GM12878 (cell line): Measurements from ENCODE around the gene PRDM16. TPM values are rescaled to one million over a fixed set of nuclear protein-coding genes. Genes with fewer than 3 reads are reported as not detected.

ENCODE experiments used
- ATAC-seq: fragments of 200-7000 bp; cut with Tn5 transposase; 3 replicates; pipeline ENCODE4 v1.9.1; 2020; ENCODE audit warnings: mild to moderate bottlenecking, moderate library complexity
- BruUV-seq: library from RNA; stranded (reverse); fragments of 400-500 nt; replicated peaks from 2 replicates; lab custom pipeline; 2021; lab: Mats Ljungman, UMichigan
- CTCF ChIA-PET: fragments of 300-600 bp; sonication (Branson Sonifier 250); formaldehyde crosslinking; extraction: SDS; loops from one replicate; lab custom pipeline; 2021; ENCODE audit warnings: inconsistent platforms; lab: Yijun Ruan, JAX
- POLR2A ChIA-PET: fragments of 350-600 bp; formaldehyde crosslinking; extraction: SDS; loops from one replicate; lab custom pipeline; 2021; ENCODE audit warnings: inconsistent platforms; lab: Charles Lee
- RAD21 ChIA-PET: fragments of 300-600 bp; sonication (Branson Sonifier 250); formaldehyde crosslinking; loops from one replicate; lab custom pipeline; 2023; ENCODE audit warnings: antibody characterized with exemption; ENCODE audit not compliant: unreplicated experiment; lab: Charles Lee
- SMC1A ChIA-PET: fragments of 300-600 bp; sonication (Branson Sonifier 250); formaldehyde crosslinking; loops from one replicate; lab custom pipeline; 2023; ENCODE audit not compliant: unreplicated experiment, uncharacterized antibody; lab: Charles Lee
- DNase-seq: peaks from one replicate; pipeline ENCODE4 v3.0.0-alpha.2; 2011; ENCODE audit warnings: low read depth, low spot score
- FAIRE-seq: peaks from 3 replicates; lab custom pipeline; 2011; peaks lifted over from hg19 to GRCh38; lab: Jason Lieb, UNC
- H2AFZ ChIP-seq: 2 replicates; pipeline ENCODE4 v1.6.0; 2011; ENCODE audit warnings: low read depth, low read length, control low read depth; ENCODE audit not compliant: control insufficient read depth
- H3K27ac ChIP-seq: 2 replicates; pipeline ENCODE4 v1.5.1; 2011; ENCODE audit warnings: control low read depth; ENCODE audit not compliant: control insufficient read depth, insufficient read depth
- H3K27me3 ChIP-seq, 2 experiments: replicated peaks in 1 of 2; 2 replicates each; pipeline versions ENCODE4 v1.6.0 to v1.6.1; 2011; ENCODE audit warnings: low read length in 1 of 2; ENCODE audit not compliant: control insufficient read depth in 2 of 2, insufficient read depth in 2 of 2
- H3K36me3 ChIP-seq, 2 experiments: 2 replicates each; pipeline ENCODE4 v1.5.1; 2011; ENCODE audit warnings: low read length in 1 of 2; ENCODE audit not compliant: control insufficient read depth in 2 of 2, insufficient read depth in 2 of 2
- H3K4me1 ChIP-seq: 2 replicates; pipeline ENCODE4 v1.6.1; 2011; ENCODE audit warnings: mild to moderate bottlenecking, low read length, moderate library complexity, mixed read lengths; ENCODE audit not compliant: control insufficient read depth, insufficient read depth
- H3K4me2 ChIP-seq: 2 replicates; pipeline ENCODE4 v1.6.0; 2011; ENCODE audit warnings: control low read depth; ENCODE audit not compliant: control insufficient read depth, insufficient read depth
- H3K4me3 ChIP-seq: fragments of 200-600 bp; sonication (generic); 2 replicates; pipeline ENCODE4 v1.5.1; 2016
- H3K79me2 ChIP-seq: 2 replicates; pipeline ENCODE4 v1.6.0; 2011; ENCODE audit warnings: low read length; ENCODE audit not compliant: control insufficient read depth, insufficient read depth
- H3K9ac ChIP-seq: 2 replicates; pipeline ENCODE4 v1.8.0; 2011; ENCODE audit warnings: low read length, control low read depth, mixed read lengths; ENCODE audit not compliant: control insufficient read depth, insufficient read depth
- H3K9me3 ChIP-seq: replicated peaks from 3 replicates; pipeline ENCODE4 v1.5.1; 2011; ENCODE audit warnings: mild to moderate bottlenecking, low read length; ENCODE audit not compliant: control insufficient read depth, insufficient read depth
- H4K20me1 ChIP-seq: 2 replicates; pipeline ENCODE4 v1.6.0; 2011; ENCODE audit not compliant: control insufficient read depth, insufficient read depth
- STAT3 ChIP-seq: IDR thresholded peaks from 2 replicates; pipeline ENCODE4 v1.6.1; 2011; ENCODE audit warnings: low read depth, low read length, improper control_type of control experiment
- TCF3 ChIP-seq: IDR thresholded peaks from 2 replicates; pipeline ENCODE4 v1.6.1; 2012; ENCODE audit warnings: low read depth, mild to moderate bottlenecking, low read length, borderline replicate concordance; ENCODE audit not compliant: insufficient read depth
- ZNF207 ChIP-seq: fragments of 450-650 bp; IDR thresholded peaks from 2 replicates; pipeline ENCODE4 v1.6.1; 2014; ENCODE audit warnings: antibody characterized with exemption, mild to moderate bottlenecking, borderline replicate concordance
- WGBS: methylation state at CpG from one replicate; pipeline ENCODE4 v1.1.6; 2016; ENCODE audit warnings: low lambda C conversion rate; ENCODE audit not compliant: insufficient replicate concordance, insufficient coverage; ENCODE audit errors: missing lambda C conversion rate; 5-methylcytosine and 5-hydroxymethylcytosine counted together
- in situ Hi-C: fragments of 300-500 bp; cut with MboI; formaldehyde crosslinking; loops from 9 replicates; pipeline ENCODE4 v1.14.3; 2018; ENCODE audit warnings: mixed read lengths
- intact Hi-C: fragments of 100-400 bp; cut with micrococcal nuclease; formaldehyde crosslinking; loops from one replicate; pipeline ENCODE4 v1.14.2; 2022; ENCODE audit not compliant: unreplicated experiment
- polyA plus RNA-seq, 11 experiments: library from polyadenylated mRNA; depleted of rRNA in 4 of 11; unstranded in 6 of 11; stranded (reverse) in 5 of 11; fragments of >200 nt; fragmentation: Nextera tagmentation in 4 of 11; fragmentation: Illumina TruSeq in 1 of 11; extraction: Ambion mirVana in 4 of 11; extraction: Trizol in 1 of 11; gene quantifications; 1 replicate in 1 of 11; 2 replicates in 10 of 11; pipeline versions ENCODE4 v1.2.1 to v1.2.3, GENCODE V29; 2011 to 2016; ENCODE audit warnings: inconsistent platforms in 2 of 11, missing spikeins in 2 of 11, low read depth in 1 of 11
- total RNA-seq, 4 experiments: library from RNA; depleted of rRNA in 3 of 4; stranded (reverse); fragments of >200 nt in 3 of 4; fragmentation: Illumina TruSeq in 1 of 4; extraction: Trizol in 1 of 4; gene quantifications; 2 replicates each; pipeline versions ENCODE4 v1.2.1 to v1.2.3, GENCODE V29; 2013 to 2021
- TF ChIP-seq, protein P1 (sequence below): fragments of 450-650 bp; IDR thresholded peaks from 2 replicates; pipeline ENCODE4 v1.6.1; 2017; ENCODE audit warnings: mild to moderate bottlenecking, moderate library complexity
- TF ChIP-seq, protein P2 (sequence below): IDR thresholded peaks from 2 replicates; pipeline ENCODE4 v1.6.1; 2011; ENCODE audit warnings: borderline replicate concordance, low read depth, mild to moderate bottlenecking, moderate library complexity, low read length; ENCODE audit not compliant: insufficient read depth, poor library complexity, severe bottlenecking

The PRDM16 gene
- total and polyA plus RNA-seq, 10 of the 15 experiments (the other 5 are each of a cell fraction or from before 2014, with no cell fraction given): 0.03 TPM; not detected in 9

DNA sequence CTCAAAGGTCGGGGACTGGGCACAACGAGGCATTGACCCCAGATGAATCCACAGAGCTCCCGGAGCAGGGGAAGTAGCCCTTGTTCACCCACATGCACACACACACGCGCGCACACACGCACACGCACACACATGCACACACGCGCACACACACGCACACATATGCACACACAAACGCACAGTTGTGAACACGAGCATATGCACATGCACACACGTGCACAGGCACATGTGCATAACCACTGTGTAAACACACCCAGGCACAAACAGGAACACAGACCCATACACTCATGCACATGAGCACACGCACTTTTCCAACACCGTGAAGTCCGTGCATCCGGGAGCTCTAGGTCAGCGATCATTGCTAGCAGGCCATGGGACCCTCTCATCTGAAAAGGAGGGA lies 208.6 kb downstream of the PRDM16 start:
- SMC1A ChIA-PET: no interaction called here
- H4K20me1 ChIP-seq: no peaks in the 10 kb centered on the region; the same call in 1 of the 2 replicates
- CTCF ChIA-PET: no interaction called here
- H3K36me3 ChIP-seq: no peaks in the 10 kb centered on the region
- in situ Hi-C loops: no loop called here
- WGBS: 58% methylated on average over 16 of the region's 19 CpGs
- RAD21 ChIA-PET: no interaction called here
- H2AFZ ChIP-seq: no peak overlapping the region
- no peak overlapping the region for H3K4me3 ChIP-seq
- no TSS peak for BruUV-seq
- POLR2A ChIA-PET: no interaction called here
- ATAC-seq (no peak), DNase-seq (no peak), FAIRE-seq (no peak)
- H3K4me2 ChIP-seq: no peak overlapping the region
- H3K4me1 ChIP-seq: no peaks in the 10 kb centered on the region
- no peak overlapping the region for H3K27ac ChIP-seq
- TF ChIP-seq ZNF207 (no peak), STAT3 (no peak), TCF3 (peak; percentile 78; the same call in 1 of the 2 replicates)
- TF ChIP-seq, protein P1, sequence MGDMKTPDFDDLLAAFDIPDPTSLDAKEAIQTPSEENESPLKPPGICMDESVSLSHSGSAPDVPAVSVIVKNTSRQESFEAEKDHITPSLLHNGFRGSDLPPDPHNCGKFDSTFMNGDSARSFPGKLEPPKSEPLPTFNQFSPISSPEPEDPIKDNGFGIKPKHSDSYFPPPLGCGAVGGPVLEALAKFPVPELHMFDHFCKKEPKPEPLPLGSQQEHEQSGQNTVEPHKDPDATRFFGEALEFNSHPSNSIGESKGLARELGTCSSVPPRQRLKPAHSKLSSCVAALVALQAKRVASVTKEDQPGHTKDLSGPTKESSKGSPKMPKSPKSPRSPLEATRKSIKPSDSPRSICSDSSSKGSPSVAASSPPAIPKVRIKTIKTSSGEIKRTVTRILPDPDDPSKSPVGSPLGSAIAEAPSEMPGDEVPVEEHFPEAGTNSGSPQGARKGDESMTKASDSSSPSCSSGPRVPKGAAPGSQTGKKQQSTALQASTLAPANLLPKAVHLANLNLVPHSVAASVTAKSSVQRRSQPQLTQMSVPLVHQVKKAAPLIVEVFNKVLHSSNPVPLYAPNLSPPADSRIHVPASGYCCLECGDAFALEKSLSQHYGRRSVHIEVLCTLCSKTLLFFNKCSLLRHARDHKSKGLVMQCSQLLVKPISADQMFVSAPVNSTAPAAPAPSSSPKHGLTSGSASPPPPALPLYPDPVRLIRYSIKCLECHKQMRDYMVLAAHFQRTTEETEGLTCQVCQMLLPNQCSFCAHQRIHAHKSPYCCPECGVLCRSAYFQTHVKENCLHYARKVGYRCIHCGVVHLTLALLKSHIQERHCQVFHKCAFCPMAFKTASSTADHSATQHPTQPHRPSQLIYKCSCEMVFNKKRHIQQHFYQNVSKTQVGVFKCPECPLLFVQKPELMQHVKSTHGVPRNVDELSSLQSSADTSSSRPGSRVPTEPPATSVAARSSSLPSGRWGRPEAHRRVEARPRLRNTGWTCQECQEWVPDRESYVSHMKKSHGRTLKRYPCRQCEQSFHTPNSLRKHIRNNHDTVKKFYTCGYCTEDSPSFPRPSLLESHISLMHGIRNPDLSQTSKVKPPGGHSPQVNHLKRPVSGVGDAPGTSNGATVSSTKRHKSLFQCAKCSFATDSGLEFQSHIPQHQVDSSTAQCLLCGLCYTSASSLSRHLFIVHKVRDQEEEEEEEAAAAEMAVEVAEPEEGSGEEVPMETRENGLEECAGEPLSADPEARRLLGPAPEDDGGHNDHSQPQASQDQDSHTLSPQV: no peak
- TF ChIP-seq, protein P2, sequence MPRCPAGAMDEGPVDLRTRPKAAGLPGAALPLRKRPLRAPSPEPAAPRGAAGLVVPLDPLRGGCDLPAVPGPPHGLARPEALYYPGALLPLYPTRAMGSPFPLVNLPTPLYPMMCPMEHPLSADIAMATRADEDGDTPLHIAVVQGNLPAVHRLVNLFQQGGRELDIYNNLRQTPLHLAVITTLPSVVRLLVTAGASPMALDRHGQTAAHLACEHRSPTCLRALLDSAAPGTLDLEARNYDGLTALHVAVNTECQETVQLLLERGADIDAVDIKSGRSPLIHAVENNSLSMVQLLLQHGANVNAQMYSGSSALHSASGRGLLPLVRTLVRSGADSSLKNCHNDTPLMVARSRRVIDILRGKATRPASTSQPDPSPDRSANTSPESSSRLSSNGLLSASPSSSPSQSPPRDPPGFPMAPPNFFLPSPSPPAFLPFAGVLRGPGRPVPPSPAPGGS: peak; percentile 93
- intact Hi-C loops: no loop called here
- no peaks in the 10 kb centered on the region for H3K79me2 ChIP-seq
- H3K9me3 ChIP-seq: no peaks in the 10 kb centered on the region
- no peaks in the 10 kb centered on the region for H3K27me3 ChIP-seq
- no peak overlapping the region for H3K9ac ChIP-seq
